Measurements from ENCODE around the gene PKD2.
A peak's percentile ranks its signal among the peaks of the same experiment; 100 is the strongest.

PKD2 gene

DNA sequence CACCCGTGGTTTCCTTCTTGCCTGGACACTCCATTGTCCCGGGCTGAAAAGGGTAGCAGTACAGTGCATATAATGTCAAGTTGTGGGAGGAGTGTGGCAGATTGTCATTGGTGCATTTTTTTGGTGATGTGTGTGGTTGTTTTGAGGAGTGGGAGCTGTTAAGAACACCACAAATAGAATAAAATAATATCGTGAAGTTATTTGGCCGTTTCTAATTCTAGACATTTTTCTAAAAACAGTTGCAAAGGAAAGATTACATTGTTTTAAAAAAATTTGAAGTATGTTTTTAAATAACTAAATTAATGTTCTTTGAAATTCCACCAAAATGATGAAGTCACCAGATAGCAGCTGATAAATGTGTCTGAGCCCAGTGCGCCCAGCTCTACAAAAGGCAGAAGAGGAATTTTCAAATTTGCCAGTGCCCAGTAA, 1.3 kb downstream of the PKD2 start:
- Histone ChIP-seq H3K4me3 (ENCODE audit: low read depth, low read length) (peak overlapping the region; percentile 97), H3K36me3 (ENCODE audit: insufficient read depth, low read length) (no peaks in the 10 kb centered on the region), H3K79me2 (ENCODE audit: control insufficient read depth, insufficient read depth, low read length, unreplicated experiment) (peaks cover 59% of the 10 kb centered on the region), H3K27ac (ENCODE audit: low read depth, low read length) (peak overlapping the region; percentile 48; the same call in 1 of the 2 replicates), H2AFZ (ENCODE audit: low read length, unreplicated experiment) (peak overlapping the region; percentile 84), H3K4me1 (ENCODE audit: control insufficient read depth, insufficient read depth, low read length, unreplicated experiment) (peaks cover 34% of the 10 kb centered on the region), H3K27me3 (ENCODE audit: insufficient read depth, low read length) (no peaks in the 10 kb centered on the region)

DNA sequence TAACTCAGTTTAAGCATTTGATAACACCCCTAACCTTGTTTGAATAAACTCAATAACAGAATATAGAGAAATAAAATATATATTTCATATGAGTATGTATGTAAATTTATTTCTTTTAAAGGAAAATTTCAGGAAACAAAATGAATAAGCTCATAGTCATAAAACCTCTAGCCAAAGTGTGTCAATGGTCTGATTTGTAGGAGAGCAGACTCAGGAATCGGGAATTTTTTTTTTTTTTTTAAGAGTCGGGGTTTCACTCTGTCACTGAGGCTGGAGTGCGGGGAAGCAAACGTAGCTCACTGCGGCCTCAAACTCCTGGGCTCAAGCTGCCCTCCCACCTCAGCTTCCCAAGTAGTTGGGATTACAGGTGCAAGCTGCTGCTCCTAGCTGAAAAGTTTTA, 2.4 kb downstream of the PKD2 start:
- Histone ChIP-seq H3K79me2 (ENCODE audit: control insufficient read depth, insufficient read depth, low read length, unreplicated experiment) (peaks cover 70% of the 10 kb centered on the region), H2AFZ (ENCODE audit: low read length, unreplicated experiment) (no peak overlapping the region), H3K4me3 (ENCODE audit: low read depth, low read length) (peak overlapping the region; percentile 97), H3K4me1 (ENCODE audit: control insufficient read depth, insufficient read depth, low read length, unreplicated experiment) (peaks cover 33% of the 10 kb centered on the region), H3K27ac (ENCODE audit: low read depth, low read length) (no peak overlapping the region), H3K36me3 (ENCODE audit: insufficient read depth, low read length) (no peaks in the 10 kb centered on the region), H3K27me3 (ENCODE audit: insufficient read depth, low read length) (no peaks in the 10 kb centered on the region)

DNA sequence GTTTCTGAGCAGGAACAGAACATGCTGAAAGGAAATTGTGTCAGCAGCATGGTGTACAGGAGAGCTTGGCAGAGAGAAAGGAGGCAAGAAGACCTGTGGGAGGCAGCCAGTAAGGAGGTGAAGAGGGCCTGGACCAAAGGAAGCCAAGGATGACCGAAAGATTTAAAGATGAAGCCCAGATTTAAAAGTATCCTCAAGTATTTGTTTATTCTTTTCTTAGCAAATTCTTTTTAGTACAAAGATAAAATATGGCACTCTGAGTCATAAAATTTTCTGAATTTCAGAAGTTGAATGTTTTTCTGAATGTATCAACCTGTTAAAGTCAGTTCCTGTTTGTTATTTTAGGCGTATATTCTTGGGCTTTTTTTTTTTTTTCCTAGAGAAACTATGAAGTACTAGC, 3.5 kb downstream of the PKD2 start:
- Histone ChIP-seq H3K79me2 (ENCODE audit: control insufficient read depth, insufficient read depth, low read length, unreplicated experiment) (peaks cover 79% of the 10 kb centered on the region), H3K4me3 (ENCODE audit: low read depth, low read length) (peak overlapping the region; percentile 60), H3K27ac (ENCODE audit: low read depth, low read length) (peak overlapping the region; percentile 35; the same call in 1 of the 2 replicates), H3K36me3 (ENCODE audit: insufficient read depth, low read length) (no peaks in the 10 kb centered on the region), H3K27me3 (ENCODE audit: insufficient read depth, low read length) (no peaks in the 10 kb centered on the region), H2AFZ (ENCODE audit: low read length, unreplicated experiment) (peak overlapping the region; percentile 29), H3K4me1 (ENCODE audit: control insufficient read depth, insufficient read depth, low read length, unreplicated experiment) (peaks cover 23% of the 10 kb centered on the region)

DNA sequence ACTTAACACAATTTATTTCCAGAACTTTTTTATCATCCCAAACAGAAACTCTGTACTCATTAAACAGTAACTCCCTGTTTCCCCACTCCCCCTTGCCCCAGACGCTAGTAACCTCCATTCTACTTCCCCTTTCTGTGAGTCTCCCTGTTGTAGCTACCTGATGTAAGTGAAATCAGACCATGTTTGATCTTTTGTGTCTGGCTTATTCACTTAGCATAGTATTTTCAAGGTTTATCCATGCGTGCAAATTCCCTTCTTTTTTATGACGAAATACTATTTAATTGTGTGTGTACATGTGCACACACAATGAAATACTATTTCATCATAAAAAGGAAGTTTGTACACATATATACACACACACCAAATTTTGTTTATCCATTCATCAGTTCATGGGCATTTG, 5.2 kb downstream of the PKD2 start:
- H2AFZ ChIP-seq (ENCODE audit: low read length, unreplicated experiment), result no peak overlapping the region
- H3K4me1 ChIP-seq (ENCODE audit: control insufficient read depth, insufficient read depth, low read length, unreplicated experiment), result peaks cover 24% of the 10 kb centered on the region
- H3K79me2 ChIP-seq (ENCODE audit: control insufficient read depth, insufficient read depth, low read length, unreplicated experiment), result peaks cover 90% of the 10 kb centered on the region
- H3K36me3 ChIP-seq (ENCODE audit: insufficient read depth, low read length), result no peaks in the 10 kb centered on the region
- no peak overlapping the region for H3K4me3 ChIP-seq (ENCODE audit: low read depth, low read length)
- H3K27ac ChIP-seq (ENCODE audit: low read depth, low read length), result no peak overlapping the region
- H3K27me3 ChIP-seq (ENCODE audit: insufficient read depth, low read length), result no peaks in the 10 kb centered on the region

DNA sequence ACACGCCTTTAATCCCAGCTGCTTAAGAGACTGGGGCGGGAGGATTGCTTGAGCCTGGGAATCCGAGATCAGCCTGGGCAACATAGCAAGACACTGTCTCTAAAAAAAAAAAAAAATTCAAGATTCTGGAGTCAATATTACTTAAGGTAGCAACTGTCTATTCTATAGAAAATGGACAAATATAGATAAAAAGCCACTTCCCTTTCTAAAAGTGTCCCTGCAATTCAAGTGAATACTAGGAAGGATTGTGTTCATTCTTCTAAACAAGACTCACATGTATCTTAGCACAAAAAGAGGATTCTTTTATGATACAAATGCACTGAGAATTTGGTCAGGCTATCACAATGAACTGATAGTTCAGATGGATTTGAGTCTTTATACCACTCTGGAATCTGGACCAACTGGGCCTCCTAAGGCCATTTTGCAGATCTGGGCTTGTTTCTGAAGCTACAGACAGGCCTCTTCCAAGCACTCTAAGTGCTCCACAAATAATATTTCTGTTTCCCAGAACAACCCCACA, 7.0 kb downstream of the PKD2 start:
- Histone ChIP-seq H3K36me3 (ENCODE audit: insufficient read depth, low read length) (no peaks in the 10 kb centered on the region), H2AFZ (ENCODE audit: low read length, unreplicated experiment) (no peak overlapping the region), H3K79me2 (ENCODE audit: control insufficient read depth, insufficient read depth, low read length, unreplicated experiment) (peaks cover 82% of the 10 kb centered on the region), H3K4me3 (ENCODE audit: low read depth, low read length) (no peak overlapping the region), H3K27ac (ENCODE audit: low read depth, low read length) (no peak overlapping the region), H3K4me1 (ENCODE audit: control insufficient read depth, insufficient read depth, low read length, unreplicated experiment) (peaks cover 40% of the 10 kb centered on the region), H3K27me3 (ENCODE audit: insufficient read depth, low read length) (no peaks in the 10 kb centered on the region)

DNA sequence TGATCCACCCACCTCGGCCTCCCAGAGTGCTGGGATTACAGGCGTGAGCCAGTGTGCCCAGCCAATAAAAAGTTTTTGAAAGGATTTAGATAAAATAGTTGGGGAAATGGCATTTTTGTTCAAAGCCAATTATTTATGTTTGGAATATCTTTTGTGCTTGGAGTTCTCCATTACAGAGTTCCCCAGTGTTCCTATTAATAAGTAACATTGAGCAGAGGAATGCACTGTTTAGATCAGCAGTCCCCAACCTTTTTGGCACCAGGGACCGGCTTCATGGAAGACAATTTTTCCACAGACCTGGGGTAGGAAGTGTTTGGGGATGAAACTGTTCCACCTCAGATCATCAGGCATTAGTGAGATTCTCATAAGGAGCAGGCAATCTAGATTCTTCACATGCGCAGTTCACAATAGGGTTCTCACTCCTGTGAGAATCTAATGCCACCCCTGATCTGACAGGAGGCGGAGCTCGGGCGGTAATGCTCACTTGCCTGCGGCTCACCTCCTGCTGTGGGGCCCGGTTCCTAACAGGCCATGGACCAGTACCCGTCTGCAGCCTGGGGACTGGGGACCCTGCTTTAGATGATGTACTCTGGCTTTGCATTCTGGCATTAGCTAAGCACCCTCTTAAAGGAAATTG, 8.3 kb downstream of the PKD2 start:
- H3K4me1 ChIP-seq (ENCODE audit: control insufficient read depth, insufficient read depth, low read length, unreplicated experiment), result peaks cover 31% of the 10 kb centered on the region
- H2AFZ ChIP-seq (ENCODE audit: low read length, unreplicated experiment), result no peak overlapping the region
- peaks cover 78% of the 10 kb centered on the region for H3K79me2 ChIP-seq (ENCODE audit: control insufficient read depth, insufficient read depth, low read length, unreplicated experiment)
- no peak overlapping the region for H3K4me3 ChIP-seq (ENCODE audit: low read depth, low read length)
- H3K27me3 ChIP-seq (ENCODE audit: insufficient read depth, low read length), result no peaks in the 10 kb centered on the region
- H3K27ac ChIP-seq (ENCODE audit: low read depth, low read length), result no peak overlapping the region
- peaks cover under 1% of the 10 kb centered on the region; the same call in 1 of the 2 replicates for H3K36me3 ChIP-seq (ENCODE audit: insufficient read depth, low read length)

DNA sequence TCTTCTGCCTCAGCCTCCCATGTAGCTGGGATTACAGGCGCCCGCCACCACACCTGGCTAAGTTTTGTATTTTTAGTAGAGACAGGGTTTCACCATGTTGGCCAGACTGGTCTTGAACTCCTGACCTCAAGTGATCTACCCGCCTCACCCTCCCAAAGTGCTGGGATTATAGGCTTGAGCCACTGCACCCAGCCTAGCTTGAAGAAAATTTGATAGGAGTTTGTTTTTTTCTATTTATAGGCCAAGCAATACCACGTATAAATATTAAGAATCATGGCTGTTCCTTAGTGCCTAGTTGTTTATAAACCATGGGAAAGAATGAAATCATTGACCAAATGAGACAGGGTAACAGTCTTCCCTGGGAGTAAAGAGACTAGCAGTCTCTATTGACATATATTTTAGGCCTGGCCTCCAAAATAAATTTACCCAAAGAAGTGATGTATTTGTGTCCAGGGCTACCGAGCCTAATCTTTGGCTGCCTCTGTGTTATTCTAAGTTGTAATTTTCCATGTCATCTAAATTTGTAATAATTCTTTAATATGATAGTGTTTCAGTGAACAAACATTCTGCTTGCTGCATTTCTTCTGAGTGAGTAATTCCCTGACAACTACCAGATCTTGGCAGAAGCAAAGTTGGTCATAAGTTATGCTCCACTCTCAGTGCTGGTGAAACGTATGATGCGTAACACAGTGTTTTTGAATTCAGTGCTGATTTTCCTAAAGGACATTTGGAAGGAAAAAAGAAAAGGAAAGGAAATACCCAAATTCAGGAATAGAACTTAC, 10.3 kb downstream of the PKD2 start:
- peaks cover 62% of the 10 kb centered on the region for H3K79me2 ChIP-seq (ENCODE audit: control insufficient read depth, insufficient read depth, low read length, unreplicated experiment)
- peak overlapping the region; percentile 53; the same call in 1 of the 2 replicates for H3K4me3 ChIP-seq (ENCODE audit: low read depth, low read length)
- no peaks in the 10 kb centered on the region for H3K27me3 ChIP-seq (ENCODE audit: insufficient read depth, low read length)
- H2AFZ ChIP-seq (ENCODE audit: low read length, unreplicated experiment), result peak overlapping the region; percentile 16
- H3K36me3 ChIP-seq (ENCODE audit: insufficient read depth, low read length), result peaks cover 10% of the 10 kb centered on the region
- H3K27ac ChIP-seq (ENCODE audit: low read depth, low read length), result peak overlapping the region; percentile 96
- peaks cover 23% of the 10 kb centered on the region for H3K4me1 ChIP-seq (ENCODE audit: control insufficient read depth, insufficient read depth, low read length, unreplicated experiment)

DNA sequence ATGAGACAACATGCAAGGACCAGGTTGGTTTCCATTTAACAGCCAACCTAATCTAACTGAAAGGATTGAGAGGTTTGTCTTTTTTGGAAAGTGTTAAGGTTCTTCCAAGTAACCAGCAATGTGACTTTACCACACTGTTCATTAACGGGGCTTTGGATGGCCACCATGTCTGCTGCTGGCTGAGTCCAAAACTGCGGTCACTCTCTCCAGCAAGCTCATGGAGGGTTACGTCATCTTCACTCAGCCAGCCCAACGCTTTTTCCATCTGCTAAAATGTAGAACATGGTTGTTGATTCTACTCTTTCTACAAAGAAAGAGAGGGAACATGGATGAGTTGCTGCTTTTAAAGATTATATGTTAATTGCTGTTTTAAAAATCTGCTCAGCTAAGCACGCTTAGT, 11.0 kb downstream of the PKD2 start:
- H3K36me3 ChIP-seq (ENCODE audit: insufficient read depth, low read length), result peaks cover 13% of the 10 kb centered on the region
- peaks cover 23% of the 10 kb centered on the region for H3K4me1 ChIP-seq (ENCODE audit: control insufficient read depth, insufficient read depth, low read length, unreplicated experiment)
- H3K4me3 ChIP-seq (ENCODE audit: low read depth, low read length), result peak overlapping the region; percentile 53
- peaks cover 55% of the 10 kb centered on the region for H3K79me2 ChIP-seq (ENCODE audit: control insufficient read depth, insufficient read depth, low read length, unreplicated experiment)
- H2AFZ ChIP-seq (ENCODE audit: low read length, unreplicated experiment), result no peak overlapping the region
- H3K27me3 ChIP-seq (ENCODE audit: insufficient read depth, low read length), result no peaks in the 10 kb centered on the region
- H3K27ac ChIP-seq (ENCODE audit: low read depth, low read length), result peak overlapping the region; percentile 96

DNA sequence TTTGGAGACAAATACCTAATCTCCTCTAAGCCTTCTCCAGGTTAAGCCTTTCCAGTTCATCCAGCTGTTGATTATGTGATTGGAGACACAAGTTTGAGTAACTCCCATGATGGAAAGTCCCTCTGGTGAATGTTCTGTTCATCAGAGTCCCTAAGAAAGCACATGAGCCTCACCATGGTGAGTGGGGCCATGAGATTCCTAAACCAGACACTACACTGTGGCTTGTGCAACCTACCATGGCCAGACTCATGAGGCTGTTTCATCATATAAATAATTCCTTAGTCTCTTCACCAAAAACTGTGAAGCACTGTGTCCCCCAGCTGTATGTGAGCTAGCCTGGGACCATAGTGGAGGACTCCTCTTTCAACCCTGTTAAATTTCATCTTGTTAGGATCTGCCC, 14.4 kb downstream of the PKD2 start:
- H3K27me3 ChIP-seq (ENCODE audit: insufficient read depth, low read length), result no peaks in the 10 kb centered on the region
- no peak overlapping the region for H2AFZ ChIP-seq (ENCODE audit: low read length, unreplicated experiment)
- H3K4me1 ChIP-seq (ENCODE audit: control insufficient read depth, insufficient read depth, low read length, unreplicated experiment), result peaks cover 23% of the 10 kb centered on the region
- peaks cover 25% of the 10 kb centered on the region for H3K79me2 ChIP-seq (ENCODE audit: control insufficient read depth, insufficient read depth, low read length, unreplicated experiment)
- no peak overlapping the region for H3K27ac ChIP-seq (ENCODE audit: low read depth, low read length)
- peaks cover 36% of the 10 kb centered on the region for H3K36me3 ChIP-seq (ENCODE audit: insufficient read depth, low read length)
- no peak overlapping the region for H3K4me3 ChIP-seq (ENCODE audit: low read depth, low read length)

DNA sequence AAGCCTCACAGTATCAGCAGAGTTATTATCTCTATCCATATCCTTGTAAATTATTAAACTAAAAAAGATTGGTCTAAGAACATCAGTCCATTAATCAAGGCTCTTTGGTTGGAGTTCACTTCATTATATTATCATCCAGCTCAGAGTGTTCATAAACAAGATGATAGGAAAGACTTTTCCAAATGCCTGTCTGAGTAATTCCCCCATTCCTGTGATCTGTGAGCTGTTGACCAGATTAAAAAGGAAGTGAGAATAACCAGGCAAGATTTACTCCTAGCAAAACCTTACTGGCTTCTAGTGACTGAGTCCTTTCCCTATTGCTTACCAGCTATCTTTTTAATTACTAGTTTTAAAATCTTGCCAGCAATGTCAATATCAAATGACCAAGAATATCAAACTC, 14.9 kb downstream of the PKD2 start:
- Histone ChIP-seq H3K4me3 (ENCODE audit: low read depth, low read length) (no peak overlapping the region), H3K79me2 (ENCODE audit: control insufficient read depth, insufficient read depth, low read length, unreplicated experiment) (peaks cover 21% of the 10 kb centered on the region), H2AFZ (ENCODE audit: low read length, unreplicated experiment) (no peak overlapping the region), H3K27me3 (ENCODE audit: insufficient read depth, low read length) (no peaks in the 10 kb centered on the region), H3K36me3 (ENCODE audit: insufficient read depth, low read length) (peaks cover 36% of the 10 kb centered on the region), H3K4me1 (ENCODE audit: control insufficient read depth, insufficient read depth, low read length, unreplicated experiment) (peaks cover 20% of the 10 kb centered on the region), H3K27ac (ENCODE audit: low read depth, low read length) (no peak overlapping the region)
